Measurements from ENCODE around the gene TEX36.
"Not testable (repeated sequence)": the region's sequence is repeated elsewhere in the genome, so short reads cannot be mapped to it uniquely, and the experiment has no call there.

Gene TEX36

GRCh38 chr10:125624800-125625199, 58.2 kb downstream of the TEX36 start:
- H3K23ac ChIP-seq (ENCODE audit: low read depth, low read length, poor library complexity), result no peak overlapping the region
- H3K9ac ChIP-seq (ENCODE audit: low read depth, low read length, poor library complexity), result no peak overlapping the region
- no CpG with 5 or more reads among the region's 7 CpGs for WGBS, 2 donors (ENCODE audit: extremely low coverage in 2 of 2, insufficient read length in 2 of 2, insufficient replicate concordance in 1 of 2)

GRCh38 chr10:125621052-125621451, 61.9 kb downstream of the TEX36 start:
- Histone ChIP-seq H2BK12ac (ENCODE audit: low read length) (no peak overlapping the region), H3K27ac (replicated peaks; ENCODE audit: low read length) (no peak overlapping the region), H3K4me2 (ENCODE audit: insufficient read depth, low read length, poor library complexity, severe bottlenecking) (no peak overlapping the region), H4K91ac (ENCODE audit: low read depth, low read length, poor library complexity) (no peak overlapping the region), H2BK5ac (ENCODE audit: low read length) (no peak overlapping the region), H3K27me3 (ENCODE audit: control insufficient read depth in 3 of 3, insufficient read depth in 3 of 3, low read depth in 1 of 3, low read length in 3 of 3) (no peaks in the 10 kb centered on the region), H3K4ac (ENCODE audit: low read length) (no peak overlapping the region), H3K18ac (ENCODE audit: low read length) (no peak overlapping the region), H2AK5ac (ENCODE audit: low read depth, low read length) (no peak overlapping the region), H2BK15ac (ENCODE audit: low read length) (no peak overlapping the region), H3K9ac (ENCODE audit: low read depth, low read length, poor library complexity) (no peak overlapping the region), H2BK120ac (ENCODE audit: low read depth, low read length) (no peak overlapping the region), H4K8ac (ENCODE audit: low read depth, low read length) (no peak overlapping the region), H3K14ac (ENCODE audit: low read length) (no peak overlapping the region), H3K23ac (ENCODE audit: low read depth, low read length, poor library complexity) (no peak overlapping the region), H3K9me3 (replicated peaks in 1 of 2; ENCODE audit: control insufficient read depth in 2 of 2, insufficient read depth in 1 of 2, low read depth in 1 of 2, low read length in 2 of 2) (peaks cover 2 to 4% of the 10 kb centered on the region in 2 donors), H3K4me1 (ENCODE audit: control insufficient read depth in 2 of 2, insufficient read depth in 1 of 2, low read depth in 1 of 2, low read length in 2 of 2) (peaks cover 0 to 3% of the 10 kb centered on the region in 2 donors), H3K4me3 (ENCODE audit: low read length in 2 of 2) (no peak overlapping the region), H3K36me3 (replicated peaks in 1 of 2; ENCODE audit: control insufficient read depth in 2 of 2, insufficient read depth in 2 of 2, low read length in 2 of 2) (no peaks in the 10 kb centered on the region), H2AFZ (ENCODE audit: low read length) (no peak overlapping the region), H3K79me1 (ENCODE audit: low read depth, low read length) (no peaks in the 10 kb centered on the region)
- no peak for DNase-seq (ENCODE audit: low spot score)
- WGBS, 2 donors (ENCODE audit: extremely low coverage in 2 of 2, insufficient read length in 2 of 2, insufficient replicate concordance in 1 of 2), result no CpG with 5 or more reads among the region's 4 CpGs

More at GRCh38 chr10:125624800-125625199, 58.2 kb downstream of the TEX36 start:
- Histone ChIP-seq H3K36me3 (replicated peaks in 1 of 2; ENCODE audit: control insufficient read depth in 2 of 2, insufficient read depth in 2 of 2, low read length in 2 of 2) (no peaks in the 10 kb centered on the region), H2AFZ (ENCODE audit: low read length) (no peak overlapping the region), H3K9me3 (replicated peaks in 1 of 2; ENCODE audit: control insufficient read depth in 2 of 2, insufficient read depth in 1 of 2, low read depth in 1 of 2, low read length in 2 of 2) (no peaks in the 10 kb centered on the region), H3K27me3 (ENCODE audit: control insufficient read depth in 3 of 3, insufficient read depth in 3 of 3, low read depth in 1 of 3, low read length in 3 of 3) (no peaks in the 10 kb centered on the region), H3K4me2 (ENCODE audit: insufficient read depth, low read length, poor library complexity, severe bottlenecking) (no peak overlapping the region), H3K27ac (replicated peaks; ENCODE audit: low read length) (no peak overlapping the region), H2BK5ac (ENCODE audit: low read length) (no peak overlapping the region), H2BK120ac (ENCODE audit: low read depth, low read length) (no peak overlapping the region), H3K4me3 (ENCODE audit: low read length in 2 of 2) (no peak overlapping the region), H2BK12ac (ENCODE audit: low read length) (no peak overlapping the region), H3K4ac (ENCODE audit: low read length) (no peak overlapping the region), H3K4me1 (ENCODE audit: control insufficient read depth in 2 of 2, insufficient read depth in 1 of 2, low read depth in 1 of 2, low read length in 2 of 2) (peaks cover 0 to 3% of the 10 kb centered on the region in 2 donors), H4K8ac (ENCODE audit: low read depth, low read length) (no peak overlapping the region), H4K91ac (ENCODE audit: low read depth, low read length, poor library complexity) (no peak overlapping the region), H3K14ac (ENCODE audit: low read length) (no peak overlapping the region), H2AK5ac (ENCODE audit: low read depth, low read length) (no peak overlapping the region), H3K79me1 (ENCODE audit: low read depth, low read length) (no peaks in the 10 kb centered on the region), H2BK15ac (ENCODE audit: low read length) (no peak overlapping the region), H3K18ac (ENCODE audit: low read length) (peak overlapping the region; percentile 35)
- no peak for DNase-seq (ENCODE audit: low spot score)

DNA sequence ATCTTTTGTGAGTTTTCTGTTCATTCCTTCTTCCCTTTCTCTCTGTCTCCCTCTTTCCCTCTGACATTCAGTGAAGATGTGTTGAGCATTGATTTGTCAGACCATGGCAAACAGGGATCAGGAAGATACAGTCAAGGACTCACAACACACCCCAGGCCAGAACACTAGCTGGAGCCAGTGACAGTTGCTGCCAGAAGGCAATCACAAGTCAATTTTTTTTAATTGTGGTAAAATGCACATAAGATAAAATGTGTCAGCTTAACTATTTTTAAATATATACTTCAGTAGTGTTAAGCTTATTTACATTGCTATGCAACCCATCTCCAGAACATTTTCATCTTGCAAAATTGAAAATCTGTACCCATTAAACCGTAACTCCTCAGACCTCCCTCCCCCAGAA, 62.6 kb downstream of the TEX36 start:
- H3K27me3 ChIP-seq (ENCODE audit: control insufficient read depth in 3 of 3, insufficient read depth in 3 of 3, low read depth in 1 of 3, low read length in 3 of 3), result no peaks in the 10 kb centered on the region
- no peak overlapping the region for H4K91ac ChIP-seq (ENCODE audit: low read depth, low read length, poor library complexity)
- no peak overlapping the region for H3K4ac ChIP-seq (ENCODE audit: low read length)
- H3K4me3 ChIP-seq (ENCODE audit: low read length in 2 of 2), result no peak overlapping the region
- no peak overlapping the region for H2BK15ac ChIP-seq (ENCODE audit: low read length)
- H3K9me3 ChIP-seq (replicated peaks in 1 of 2; ENCODE audit: control insufficient read depth in 2 of 2, insufficient read depth in 1 of 2, low read depth in 1 of 2, low read length in 2 of 2), result peaks cover 2 to 4% of the 10 kb centered on the region in 2 donors
- no peak overlapping the region for H2BK12ac ChIP-seq (ENCODE audit: low read length)
- H3K27ac ChIP-seq (replicated peaks; ENCODE audit: low read length), result no peak overlapping the region
- no peak for DNase-seq (ENCODE audit: low spot score)
- no peak overlapping the region for H2AFZ ChIP-seq (ENCODE audit: low read length)
- H3K23ac ChIP-seq (ENCODE audit: low read depth, low read length, poor library complexity), result no peak overlapping the region
- no peak overlapping the region for H2BK120ac ChIP-seq (ENCODE audit: low read depth, low read length)
- no peak overlapping the region for H2BK5ac ChIP-seq (ENCODE audit: low read length)
- H3K4me2 ChIP-seq (ENCODE audit: insufficient read depth, low read length, poor library complexity, severe bottlenecking), result no peak overlapping the region
- no peaks in the 10 kb centered on the region for H3K36me3 ChIP-seq (replicated peaks in 1 of 2; ENCODE audit: control insufficient read depth in 2 of 2, insufficient read depth in 2 of 2, low read length in 2 of 2)
- H3K18ac ChIP-seq (ENCODE audit: low read length), result no peak overlapping the region
- no peak overlapping the region for H4K8ac ChIP-seq (ENCODE audit: low read depth, low read length)
- H2AK5ac ChIP-seq (ENCODE audit: low read depth, low read length), result no peak overlapping the region
- no CpG with 5 or more reads among the region's 1 CpG for WGBS, 2 donors (ENCODE audit: extremely low coverage in 2 of 2, insufficient read length in 2 of 2, insufficient replicate concordance in 1 of 2)
- peaks cover 0 to 3% of the 10 kb centered on the region in 2 donors for H3K4me1 ChIP-seq (ENCODE audit: control insufficient read depth in 2 of 2, insufficient read depth in 1 of 2, low read depth in 1 of 2, low read length in 2 of 2)
- H3K79me1 ChIP-seq (ENCODE audit: low read depth, low read length), result no peaks in the 10 kb centered on the region
- H3K9ac ChIP-seq (ENCODE audit: low read depth, low read length, poor library complexity), result no peak overlapping the region
- H3K14ac ChIP-seq (ENCODE audit: low read length), result no peak overlapping the region

- not testable (repeated sequence) for H3K36me3 ChIP-seq (replicated peaks in 1 of 2; ENCODE audit: control insufficient read depth in 2 of 2, insufficient read depth in 2 of 2, low read length in 2 of 2); DNase-seq (ENCODE audit: low spot score); H3K27me3 ChIP-seq (ENCODE audit: control insufficient read depth in 3 of 3, insufficient read depth in 3 of 3, low read depth in 1 of 3, low read length in 3 of 3); H2BK5ac ChIP-seq (ENCODE audit: low read length); H2BK15ac ChIP-seq (ENCODE audit: low read length); H2AFZ ChIP-seq (ENCODE audit: low read length); H3K18ac ChIP-seq (ENCODE audit: low read length); H3K4me2 ChIP-seq (ENCODE audit: insufficient read depth, low read length, poor library complexity, severe bottlenecking); H2BK120ac ChIP-seq (ENCODE audit: low read depth, low read length); H3K79me1 ChIP-seq (ENCODE audit: low read depth, low read length); H3K4ac ChIP-seq (ENCODE audit: low read length); H4K91ac ChIP-seq (ENCODE audit: low read depth, low read length, poor library complexity); H3K27ac ChIP-seq (replicated peaks; ENCODE audit: low read length); H3K14ac ChIP-seq (ENCODE audit: low read length); H3K9me3 ChIP-seq (replicated peaks in 1 of 2; ENCODE audit: control insufficient read depth in 2 of 2, insufficient read depth in 1 of 2, low read depth in 1 of 2, low read length in 2 of 2); H2AK5ac ChIP-seq (ENCODE audit: low read depth, low read length); H3K4me1 ChIP-seq (ENCODE audit: control insufficient read depth in 2 of 2, insufficient read depth in 1 of 2, low read depth in 1 of 2, low read length in 2 of 2); H4K8ac ChIP-seq (ENCODE audit: low read depth, low read length); H3K4me3 ChIP-seq (ENCODE audit: low read length in 2 of 2); H2BK12ac ChIP-seq (ENCODE audit: low read length); H3K23ac ChIP-seq (ENCODE audit: low read depth, low read length, poor library complexity); H3K9ac ChIP-seq (ENCODE audit: low read depth, low read length, poor library complexity)
- no CpG with 5 or more reads among the region's 8 CpGs for WGBS, 2 donors (ENCODE audit: extremely low coverage in 2 of 2, insufficient read length in 2 of 2, insufficient replicate concordance in 1 of 2)
Measured at GRCh38 chr10:125613062-125613461, 69.9 kb downstream of the TEX36 start.

Data from neuronal stem cell (in vitro differentiated cells).